Astrocyte of the hippocampus (primary cell): Measurements from ENCODE around the gene TMEM178B.

Experiments
- DNase-seq: peaks from one replicate; pipeline ENCODE4 v3.0.0; 2011; ENCODE audit warnings: low read depth, low spot score

TMEM178B gene

DNA sequence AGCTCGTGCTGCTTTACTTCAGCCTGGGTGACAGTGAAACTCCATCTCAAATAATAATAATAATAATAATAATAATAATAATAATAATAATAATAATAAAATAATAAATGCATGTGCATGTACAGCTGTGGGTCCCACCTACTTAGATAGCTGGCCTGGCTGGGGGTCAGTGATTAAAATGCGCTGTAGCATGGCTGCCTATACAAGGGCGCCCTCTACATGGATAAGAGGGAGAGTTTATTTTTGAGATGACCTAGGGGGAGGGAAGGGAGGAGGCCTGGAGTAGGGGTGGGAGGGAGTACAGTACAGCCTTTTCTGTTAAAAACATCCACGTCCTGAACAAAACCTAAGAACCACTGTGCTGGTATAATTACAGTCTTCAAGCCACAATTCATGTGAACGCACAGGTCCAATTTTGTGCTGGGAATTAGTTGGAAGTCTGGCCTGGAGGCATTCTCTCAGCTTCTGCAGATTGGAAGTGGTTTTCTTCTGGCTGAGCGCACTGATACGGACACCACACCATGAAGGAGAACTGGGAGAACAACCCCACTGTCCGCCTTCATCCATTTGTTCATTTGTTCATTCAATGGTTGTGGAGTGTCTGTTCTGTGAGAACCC, 146.5 kb downstream of the TMEM178B start:
- peak; percentile 21 for DNase-seq

- DNase-seq = peak; percentile 59
Observed at GRCh38 chr7:141221007-141221612, 147.2 kb downstream of the TMEM178B start.

- DNase-seq = no peak
Observed at GRCh38 chr7:141225916-141226618, 152.2 kb downstream of the TMEM178B start.

DNA sequence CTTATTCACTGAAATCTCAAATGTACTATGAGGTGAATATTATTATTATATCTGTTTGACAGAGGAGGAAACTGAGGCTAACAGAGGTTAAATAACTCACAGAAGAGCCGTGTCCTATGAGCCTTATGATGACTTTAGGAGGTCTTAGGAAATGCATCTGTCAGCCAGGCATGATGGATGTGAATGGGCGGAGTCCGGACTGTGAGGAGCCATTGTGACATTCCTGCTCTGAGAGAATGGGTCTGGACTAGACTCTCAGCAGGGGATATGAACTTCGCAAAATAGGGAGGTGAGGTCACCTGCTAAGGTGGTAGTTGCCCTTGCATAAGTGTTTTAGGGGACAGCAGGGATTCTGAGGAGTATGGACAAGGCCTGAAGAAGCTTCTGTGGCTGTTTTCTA, 153.6 kb downstream of the TMEM178B start:
- no peak for DNase-seq

GRCh38 chr7:141228482-141228881, 154.6 kb downstream of the TMEM178B start:
- DNase-seq = no peak

- DNase-seq = peak; percentile 68
Observed at GRCh38 chr7:141231018-141231792, 157.3 kb downstream of the TMEM178B start.

DNA sequence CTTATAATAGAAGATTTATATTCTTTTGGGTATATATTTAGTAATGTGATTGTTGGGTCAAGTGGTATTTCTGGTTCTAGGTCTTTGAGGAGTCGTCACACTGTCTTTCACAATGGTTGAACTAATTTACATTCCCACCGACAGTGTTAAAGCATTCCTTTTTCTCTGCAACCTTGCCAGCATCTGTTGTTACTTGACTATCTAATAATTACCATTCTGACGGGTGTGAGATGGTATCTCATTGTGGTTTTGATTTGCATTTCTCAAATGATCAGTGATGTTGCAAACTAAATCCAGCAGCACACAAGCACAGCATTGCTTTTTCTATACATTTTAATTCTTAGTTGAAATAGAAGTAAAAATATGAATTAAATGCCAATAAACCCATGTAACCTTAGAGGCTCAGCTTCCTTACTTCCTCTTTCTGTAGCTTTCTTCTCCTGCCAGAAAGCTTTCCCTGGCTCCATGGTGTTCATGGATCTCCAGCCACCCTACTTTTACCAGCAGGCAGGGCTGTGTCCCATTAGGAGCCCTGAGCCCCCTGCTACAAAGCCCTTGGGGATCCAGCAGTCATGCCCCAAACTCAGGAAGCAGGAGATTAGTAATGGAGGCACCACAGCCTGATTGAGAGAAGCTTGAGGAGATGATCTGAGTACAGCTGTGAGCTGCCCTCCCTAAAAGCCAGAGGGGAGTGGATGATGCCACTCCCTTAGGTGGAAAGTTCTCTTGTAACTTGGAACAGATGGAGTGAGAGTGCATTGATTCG, 158.6 kb downstream of the TMEM178B start:
- no peak for DNase-seq

- peak; percentile 11 for DNase-seq
Observed at GRCh38 chr7:141234335-141235105, 160.7 kb downstream of the TMEM178B start.

DNA sequence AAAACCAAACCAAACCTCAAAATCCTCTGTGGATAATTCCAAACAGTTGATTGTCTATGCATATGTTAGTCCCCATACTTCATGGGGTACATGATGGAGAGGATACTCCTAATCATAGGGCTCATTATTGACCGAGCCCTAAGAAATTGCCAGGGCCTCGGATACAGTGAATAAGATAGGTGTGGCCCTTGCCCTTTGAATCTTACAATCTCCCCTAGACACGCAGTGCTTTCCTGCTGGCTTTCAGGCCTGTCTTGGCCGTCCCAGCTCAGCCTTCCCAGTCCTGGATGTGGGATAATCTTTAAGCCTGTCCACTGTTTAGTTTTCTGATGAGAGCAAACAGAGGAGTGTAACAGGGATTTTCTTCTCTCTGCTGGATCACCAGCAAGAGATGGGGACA, 161.8 kb downstream of the TMEM178B start:
- no peak for DNase-seq

- DNase-seq = no peak
Observed at GRCh38 chr7:141238596-141239243, 164.9 kb downstream of the TMEM178B start.

DNA sequence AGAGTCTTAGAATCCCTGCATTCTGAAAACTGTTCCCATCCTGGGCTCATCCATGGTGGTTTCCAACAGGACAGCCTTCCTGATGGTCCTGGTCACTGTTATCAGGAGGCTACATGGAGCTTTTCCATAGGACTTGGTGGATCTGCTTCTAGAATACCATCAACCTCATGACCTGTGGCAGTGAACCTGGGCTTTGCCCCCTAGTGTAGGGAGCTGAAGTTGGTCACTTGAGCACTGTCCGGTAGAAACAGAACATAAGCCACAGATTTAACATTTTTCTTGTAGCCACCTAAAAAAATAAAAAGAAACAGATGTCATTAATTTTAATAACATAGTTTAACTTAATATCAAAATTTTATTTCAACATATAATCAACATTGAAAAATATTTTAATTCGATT, 165.8 kb downstream of the TMEM178B start:
- DNase-seq = no peak

- no peak for DNase-seq
Observed at GRCh38 chr7:141242568-141242967, 168.7 kb downstream of the TMEM178B start.

GRCh38 chr7:141243368-141243767, 169.5 kb downstream of the TMEM178B start:
- no peak for DNase-seq

- DNase-seq = no peak
Observed at GRCh38 chr7:141244435-141244834, 170.6 kb downstream of the TMEM178B start.

DNA sequence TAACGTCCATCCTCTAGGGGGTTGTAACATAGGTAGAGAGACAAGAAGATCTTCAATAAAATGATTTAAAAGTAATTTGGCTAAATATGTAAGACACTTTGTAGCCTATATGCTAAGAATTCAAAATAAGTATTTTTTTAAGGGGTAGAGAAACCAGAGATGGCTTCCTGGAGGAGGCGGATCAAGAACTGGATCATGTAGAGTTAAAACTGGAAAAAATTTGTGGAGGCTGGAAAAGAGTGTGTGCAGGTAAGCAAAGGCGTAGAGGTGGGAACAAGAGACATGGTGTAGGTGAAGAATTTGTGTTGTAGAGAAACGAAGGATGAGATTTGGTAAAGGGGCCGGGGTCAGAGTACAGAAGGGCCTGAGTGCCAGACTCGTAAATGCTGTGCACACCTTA, 172.6 kb downstream of the TMEM178B start:
- no peak for DNase-seq

DNA sequence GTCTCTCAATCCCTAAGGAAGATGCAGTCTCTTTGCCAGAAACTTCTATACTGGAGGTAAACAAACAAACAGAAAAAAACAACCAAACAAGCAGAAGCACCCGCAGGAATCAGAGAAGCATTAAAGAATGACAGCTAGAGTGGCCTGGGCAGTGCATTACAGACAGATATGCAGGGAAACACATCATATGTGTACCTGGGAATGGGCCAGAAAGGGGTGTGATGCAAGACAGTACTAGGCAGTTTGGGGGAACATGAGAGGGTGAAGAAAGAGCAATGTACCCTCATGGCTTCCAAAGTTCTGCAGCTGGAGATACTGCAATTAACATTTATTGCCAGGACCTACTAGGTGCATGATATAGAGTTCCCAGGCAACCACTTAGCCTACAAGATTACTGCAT, 177.3 kb downstream of the TMEM178B start:
- no peak for DNase-seq

DNA sequence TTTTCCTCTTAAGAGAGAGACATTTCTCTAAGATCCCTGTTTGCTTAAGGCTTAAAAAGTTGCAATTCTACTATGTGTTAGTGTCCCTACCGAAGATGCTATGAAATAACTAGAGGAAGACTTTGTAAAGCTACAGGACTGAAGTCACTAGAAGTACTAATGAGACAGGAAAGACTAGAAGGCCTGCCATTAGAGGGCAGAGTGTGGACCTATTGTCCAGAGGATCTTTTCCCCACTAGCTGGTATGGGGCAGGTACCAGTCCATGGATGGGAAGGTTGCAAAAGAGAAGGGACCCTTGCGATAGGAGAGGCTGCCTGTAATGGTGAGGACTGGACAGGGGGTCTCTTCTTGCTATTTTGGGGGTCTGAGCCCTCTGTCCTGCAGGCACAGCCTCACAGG, 178.1 kb downstream of the TMEM178B start:
- no peak for DNase-seq

GRCh38 chr7:141257597-141257996, 183.7 kb downstream of the TMEM178B start:
- DNase-seq = no peak

- DNase-seq = no peak
Observed at GRCh38 chr7:141258559-141258958, 184.7 kb downstream of the TMEM178B start.
